ENCODE results near the gene LMO1. TPM values are rescaled to one million over a fixed set of nuclear protein-coding genes. Genes with fewer than 3 reads are reported as not detected.

Gene LMO1
- total RNA-seq, 2 experiments from 2014 or later = not detected

GRCh38 chr11:8220261-8221045 lies 43.2 kb downstream of the LMO1 start:
- DNase-seq (no peak), ATAC-seq (no peak)
- CTCF ChIA-PET = interaction anchor here (1.0 to 2.3 kb wide), 8 partner anchors 9 to 593 kb away, joined by 3 to 7 read pairs (median 4); partner anchors contain the start of gene LMO1
- no peak overlapping the region for H3K27ac Mint-ChIP-seq
- H3K4me3 Mint-ChIP-seq = no peak overlapping the region
- no peaks in the 10 kb centered on the region for H3K9me3 Mint-ChIP-seq (ENCODE audit: low read depth)
- peaks cover 14% of the 10 kb centered on the region for H3K4me1 Mint-ChIP-seq
- H3K27me3 Mint-ChIP-seq = peaks cover 26% of the 10 kb centered on the region
- H3K36me3 Mint-ChIP-seq = no peaks in the 10 kb centered on the region

GRCh38 chr11:8219257-8220021 lies 44.2 kb downstream of the LMO1 start:
- no peak for DNase-seq
- Mint-ChIP-seq H3K4me1 (peaks cover 14% of the 10 kb centered on the region), H3K36me3 (no peaks in the 10 kb centered on the region), H3K4me3 (no peak overlapping the region), H3K27me3 (peaks cover 26% of the 10 kb centered on the region), H3K9me3 (ENCODE audit: low read depth) (no peaks in the 10 kb centered on the region), H3K27ac (no peak overlapping the region)
- no peak for ATAC-seq
- CTCF ChIA-PET = interaction anchor here (1.0 to 1.9 kb wide), 5 partner anchors 23 to 594 kb away, joined by 3 to 4 read pairs (median 4); no protein-coding TSS in a partner anchor

DNA sequence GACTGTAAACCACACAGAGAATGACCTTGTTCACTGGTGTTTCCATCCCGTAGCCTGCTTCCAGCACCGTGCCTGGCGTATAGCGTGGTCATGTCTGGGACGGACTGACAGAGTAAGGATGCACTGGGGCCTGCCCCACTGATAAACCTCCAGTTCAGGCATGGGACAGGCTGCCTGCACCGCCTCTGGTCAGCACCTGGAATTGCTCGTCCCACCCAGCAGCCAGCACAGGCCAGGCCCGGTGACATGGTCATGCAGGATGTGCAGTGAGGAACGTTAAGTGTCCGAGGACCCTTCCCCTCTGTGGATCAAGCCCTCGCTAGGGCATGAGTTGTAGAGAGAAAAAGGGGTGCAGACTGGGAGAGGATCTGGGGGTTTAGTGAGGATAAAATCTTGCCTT lies 44.8 kb downstream of the LMO1 start:
- CTCF ChIA-PET = interaction anchor here (1.2 kb wide), 1 partner anchor 212 kb away, joined by 4 read pairs; no protein-coding TSS in a partner anchor
- peaks cover 30% of the 10 kb centered on the region for H3K27me3 Mint-ChIP-seq
- no peaks in the 10 kb centered on the region for H3K36me3 Mint-ChIP-seq
- no peak for DNase-seq
- no peak for ATAC-seq
- no peak overlapping the region for H3K27ac Mint-ChIP-seq
- no peaks in the 10 kb centered on the region for H3K9me3 Mint-ChIP-seq (ENCODE audit: low read depth)
- peaks cover 14% of the 10 kb centered on the region for H3K4me1 Mint-ChIP-seq
- H3K4me3 Mint-ChIP-seq = no peak overlapping the region

GRCh38 chr11:8218409-8218808 lies 45.3 kb downstream of the LMO1 start:
- Mint-ChIP-seq H3K27me3 (peaks cover 31% of the 10 kb centered on the region), H3K9me3 (ENCODE audit: low read depth) (no peaks in the 10 kb centered on the region), H3K4me3 (no peak overlapping the region), H3K4me1 (peaks cover 10% of the 10 kb centered on the region), H3K36me3 (no peaks in the 10 kb centered on the region), H3K27ac (no peak overlapping the region)
- no peak for DNase-seq
- CTCF ChIA-PET = no interaction called here
- ATAC-seq = no peak

GRCh38 chr11:8217926-8218325 lies 45.8 kb downstream of the LMO1 start:
- DNase-seq (no peak), ATAC-seq (no peak)
- CTCF ChIA-PET = no interaction called here
- Mint-ChIP-seq H3K27me3 (peaks cover 30% of the 10 kb centered on the region), H3K36me3 (no peaks in the 10 kb centered on the region), H3K4me3 (no peak overlapping the region), H3K9me3 (ENCODE audit: low read depth) (no peaks in the 10 kb centered on the region), H3K4me1 (peaks cover 5% of the 10 kb centered on the region), H3K27ac (no peak overlapping the region)

DNA sequence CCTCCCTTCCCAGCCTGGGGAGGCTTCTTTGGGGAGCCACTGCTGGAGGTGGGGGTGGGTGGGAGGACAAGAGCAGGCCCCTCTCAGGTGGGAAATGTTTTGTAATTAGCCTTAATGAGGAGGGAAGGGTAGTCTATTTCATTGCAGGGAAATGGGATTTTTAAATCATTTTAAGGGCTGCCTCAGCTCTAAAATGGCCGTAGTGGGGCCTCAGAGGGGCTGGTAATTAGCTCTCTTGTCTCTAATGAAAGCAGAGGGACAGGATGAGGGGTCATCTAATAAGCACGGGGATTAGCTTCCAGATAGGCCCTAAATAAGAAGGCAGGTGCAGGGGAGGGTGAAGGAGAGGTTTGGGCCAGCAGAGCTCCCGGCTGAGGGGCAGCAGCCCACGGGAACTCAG lies 46.5 kb downstream of the LMO1 start:
- CTCF ChIA-PET = no interaction called here
- ATAC-seq (no peak), DNase-seq (no peak)
- H3K4me1 Mint-ChIP-seq = no peaks in the 10 kb centered on the region
- no peak overlapping the region for H3K27ac Mint-ChIP-seq
- no peaks in the 10 kb centered on the region for H3K9me3 Mint-ChIP-seq (ENCODE audit: low read depth)
- H3K36me3 Mint-ChIP-seq = no peaks in the 10 kb centered on the region
- H3K4me3 Mint-ChIP-seq = no peak overlapping the region
- H3K27me3 Mint-ChIP-seq = peaks cover 26% of the 10 kb centered on the region

DNA sequence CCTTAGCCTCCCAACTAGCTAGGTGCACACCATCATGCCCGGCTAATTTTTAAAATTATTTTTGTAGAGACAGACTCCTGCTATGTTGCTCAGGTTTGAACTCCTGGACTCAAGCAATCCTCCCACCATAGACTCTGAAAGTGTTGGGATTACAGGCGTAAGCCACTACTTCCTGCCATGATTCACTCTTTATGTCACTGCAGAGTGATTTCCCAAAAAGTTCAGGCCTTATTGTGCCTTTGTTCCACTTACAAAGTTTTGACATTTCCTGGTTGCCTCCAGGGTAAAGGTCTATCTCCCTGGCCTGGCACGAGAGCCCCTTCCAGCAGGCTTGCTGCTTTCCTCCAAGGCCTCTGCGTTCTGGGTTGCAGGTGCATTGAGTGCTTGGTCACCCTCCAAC lies 50.3 kb downstream of the LMO1 start:
- Mint-ChIP-seq H3K27ac (no peak overlapping the region), H3K4me1 (no peaks in the 10 kb centered on the region), H3K9me3 (ENCODE audit: low read depth) (no peaks in the 10 kb centered on the region), H3K27me3 (peaks cover 18% of the 10 kb centered on the region), H3K36me3 (no peaks in the 10 kb centered on the region), H3K4me3 (no peak overlapping the region)
- no peak for DNase-seq
- CTCF ChIA-PET = no interaction called here
- ATAC-seq = no peak

DNA sequence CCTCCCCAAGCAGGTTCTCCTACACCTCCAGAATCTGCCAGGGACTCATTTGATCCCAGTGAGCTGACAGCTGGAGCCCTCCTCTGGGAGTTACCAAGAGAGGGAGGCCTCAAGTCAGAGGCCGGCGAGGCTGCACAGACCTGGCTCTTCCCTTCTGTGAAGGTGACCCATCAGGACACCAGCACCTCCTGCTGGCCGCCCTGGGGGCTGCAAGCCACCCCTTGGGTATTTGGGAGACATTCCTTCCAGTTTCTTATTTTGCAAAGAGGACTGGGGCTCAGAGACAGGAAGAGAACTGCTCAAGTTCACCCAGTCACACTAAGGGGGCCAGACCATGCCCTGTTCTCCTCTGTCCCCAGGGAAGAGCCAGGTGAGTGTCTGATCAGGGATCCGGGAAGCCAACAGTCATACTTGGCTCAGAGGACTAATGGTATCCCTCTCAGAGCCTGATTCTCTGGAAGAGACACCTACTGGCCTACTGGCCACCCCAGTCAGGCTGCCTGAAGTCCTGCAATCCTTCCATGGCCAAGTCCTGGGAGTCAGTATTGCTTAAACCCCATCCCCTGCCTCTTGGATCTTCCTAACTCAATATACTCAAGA lies 54.4 kb downstream of the LMO1 start:
- ATAC-seq (no peak), DNase-seq (no peak)
- Mint-ChIP-seq H3K27ac (no peak overlapping the region), H3K4me3 (no peak overlapping the region), H3K36me3 (no peaks in the 10 kb centered on the region), H3K9me3 (ENCODE audit: low read depth) (no peaks in the 10 kb centered on the region), H3K4me1 (no peaks in the 10 kb centered on the region), H3K27me3 (peaks cover 32% of the 10 kb centered on the region)
- CTCF ChIA-PET = no interaction called here

DNA sequence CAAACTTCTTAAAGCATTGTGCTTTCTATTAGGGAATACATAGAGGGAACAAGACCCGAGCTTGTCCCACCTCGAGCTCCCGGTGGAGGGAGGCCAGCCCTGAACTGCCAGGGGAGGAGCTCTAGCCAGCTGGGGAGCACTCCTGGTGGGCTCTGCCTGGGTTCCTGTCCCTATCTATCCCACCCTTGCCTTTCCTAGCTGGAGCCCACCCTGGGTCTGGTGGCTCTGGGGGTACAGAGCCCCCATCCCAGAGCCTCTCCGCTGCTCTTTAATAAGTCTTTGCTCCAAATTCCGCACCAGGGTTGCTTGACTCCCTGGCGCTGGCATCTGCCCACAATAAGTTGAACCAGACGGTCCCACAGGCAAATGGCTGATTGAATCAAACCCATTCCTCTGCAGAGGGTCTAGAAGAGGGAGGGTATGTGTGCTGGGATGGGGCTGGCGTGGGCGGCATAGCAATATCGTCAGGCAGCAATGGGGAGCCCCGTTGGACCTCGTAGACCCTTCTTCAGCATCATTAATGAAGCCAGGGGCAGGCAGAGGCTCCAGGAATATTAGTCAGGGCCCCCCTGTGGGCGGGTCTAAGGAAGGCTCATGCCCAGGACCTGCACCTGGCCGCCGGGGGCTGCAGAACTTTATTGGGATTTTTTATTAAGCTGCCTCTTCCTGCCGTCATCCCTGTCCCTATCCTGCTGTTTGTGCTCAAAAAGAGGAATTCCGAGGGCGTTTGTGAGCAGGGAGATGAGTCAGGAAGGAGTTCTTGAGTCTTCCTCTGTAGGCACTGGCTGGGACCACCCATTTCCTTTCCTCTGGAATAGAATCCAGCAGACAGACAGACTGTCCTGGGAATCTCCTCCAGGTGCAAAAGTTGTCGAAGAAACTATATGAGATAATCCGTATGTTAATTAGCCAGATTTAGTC lies 56.3 kb downstream of the LMO1 start:
- DNase-seq (no peak), ATAC-seq (no peak)
- H3K4me1 Mint-ChIP-seq = no peaks in the 10 kb centered on the region
- no peak overlapping the region for H3K4me3 Mint-ChIP-seq
- H3K9me3 Mint-ChIP-seq (ENCODE audit: low read depth) = no peaks in the 10 kb centered on the region
- CTCF ChIA-PET = interaction anchor here (1.1 to 1.7 kb wide), 2 partner anchors 14 to 56 kb away, joined by 3 to 6 read pairs; partner anchors contain the start of gene LMO1
- H3K27ac Mint-ChIP-seq = no peak overlapping the region
- peaks cover 29% of the 10 kb centered on the region for H3K27me3 Mint-ChIP-seq
- no peaks in the 10 kb centered on the region for H3K36me3 Mint-ChIP-seq

GRCh38 chr11:8206251-8207079 lies 57.2 kb downstream of the LMO1 start:
- Mint-ChIP-seq H3K4me1 (no peaks in the 10 kb centered on the region), H3K27ac (no peak overlapping the region), H3K36me3 (no peaks in the 10 kb centered on the region), H3K9me3 (ENCODE audit: low read depth) (no peaks in the 10 kb centered on the region), H3K4me3 (no peak overlapping the region), H3K27me3 (peaks cover 29% of the 10 kb centered on the region)
- peak; percentile 21 for DNase-seq
- CTCF ChIA-PET = interaction anchor here (1.1 to 1.7 kb wide), 2 partner anchors 13 to 57 kb away, joined by 3 to 6 read pairs; partner anchors contain the start of gene LMO1
- no peak for ATAC-seq

- H3K9me3 Mint-ChIP-seq (ENCODE audit: low read depth) = no peaks in the 10 kb centered on the region
- DNase-seq = no peak
- no peak for ATAC-seq
- no peak overlapping the region for H3K4me3 Mint-ChIP-seq
- no peaks in the 10 kb centered on the region for H3K4me1 Mint-ChIP-seq
- H3K27ac Mint-ChIP-seq = no peak overlapping the region
- no peaks in the 10 kb centered on the region for H3K36me3 Mint-ChIP-seq
- H3K27me3 Mint-ChIP-seq = peaks cover 27% of the 10 kb centered on the region
- CTCF ChIA-PET = no interaction called here
These were observed 58.1 kb downstream of the LMO1 start for GRCh38 chr11:8205566-8205965.

DNA sequence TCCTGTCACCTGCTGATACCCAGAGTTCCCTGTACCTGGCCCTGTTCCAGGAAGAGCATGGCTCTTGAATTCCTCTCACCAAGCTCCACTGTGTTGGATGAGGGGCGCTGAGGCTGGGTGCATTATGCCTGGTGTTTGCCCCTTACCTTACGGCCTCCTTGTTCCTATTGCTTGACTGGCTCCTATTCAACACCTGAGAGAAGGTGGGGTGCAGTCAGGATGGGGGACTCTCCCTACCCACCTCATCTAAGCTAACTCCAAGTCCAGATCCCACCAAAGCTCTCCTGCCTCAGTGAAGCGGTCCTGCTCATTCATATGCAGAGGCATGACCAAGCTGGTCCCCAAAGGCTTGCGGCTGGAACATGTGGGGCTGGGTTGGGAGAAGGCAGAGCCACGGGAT lies 59.1 kb downstream of the LMO1 start:
- peaks cover 28% of the 10 kb centered on the region for H3K27me3 Mint-ChIP-seq
- CTCF ChIA-PET = interaction anchor here (1.0 to 2.2 kb wide), 2 partner anchors 12 to 59 kb away, joined by 3 to 5 read pairs; partner anchors contain the start of gene LMO1
- no peaks in the 10 kb centered on the region for H3K4me1 Mint-ChIP-seq
- no peak overlapping the region for H3K4me3 Mint-ChIP-seq
- ATAC-seq = no peak
- H3K36me3 Mint-ChIP-seq = no peaks in the 10 kb centered on the region
- no peaks in the 10 kb centered on the region for H3K9me3 Mint-ChIP-seq (ENCODE audit: low read depth)
- peak; percentile 19 for DNase-seq
- no peak overlapping the region for H3K27ac Mint-ChIP-seq

All from activated CD8-positive, alpha-beta memory T cell treated with anti-CD3 and anti-CD28 coated beads, Interleukin-2, amount 10 ng/mL, durations not matched to agents 7 days and 5 days (primary cell).